Mucosa of rectum (tissue), 2 donors: ENCODE results near the gene MBP.

Source experiments
- H3K27ac ChIP-seq, 2 donors: one replicate each; pipeline ENCODE4 v1.7.0; 2013; ENCODE audit warnings: inconsistent platforms in 2 of 2, low read depth in 2 of 2, low read length in 2 of 2
- H3K27me3 ChIP-seq, 2 donors: one replicate each; pipeline ENCODE4 v1.7.0; 2013; ENCODE audit warnings: low read length in 2 of 2; ENCODE audit not compliant: control insufficient read depth in 2 of 2, insufficient read depth in 2 of 2
- H3K36me3 ChIP-seq, 2 donors: one replicate each; pipeline ENCODE4 v1.7.0; 2013; ENCODE audit warnings: low read length in 2 of 2; ENCODE audit not compliant: control insufficient read depth in 2 of 2, insufficient read depth in 2 of 2
- H3K4me1 ChIP-seq, 2 donors: one replicate each; pipeline ENCODE4 v1.7.0; 2013; ENCODE audit warnings: low read length in 2 of 2, mild to moderate bottlenecking in 1 of 2; ENCODE audit not compliant: control insufficient read depth in 2 of 2, insufficient read depth in 2 of 2
- H3K4me3 ChIP-seq, 2 donors: one replicate each; pipeline ENCODE4 v1.7.0; 2013; ENCODE audit warnings: low read length in 2 of 2
- H3K9ac ChIP-seq, 2 donors: one replicate each; pipeline ENCODE4 v1.7.0; 2013; ENCODE audit warnings: low read length in 2 of 2, low read depth in 1 of 2, mild to moderate bottlenecking in 1 of 2
- H3K9me3 ChIP-seq, 2 donors: one replicate each; pipeline ENCODE4 v1.7.0; 2013; ENCODE audit warnings: low read length in 2 of 2; ENCODE audit not compliant: control insufficient read depth in 2 of 2
- donor health status: healthy.
- donor health status: Normal muscosa, but diverticular disease.

The MBP gene

GRCh38 chr18:76938619-76939018, 194.0 kb downstream of the MBP start:
- Histone ChIP-seq H3K27ac (no peak overlapping the region), H3K9ac (no peak overlapping the region), H3K9me3 (no peaks in the 10 kb centered on the region), H3K4me1 (no peaks in the 10 kb centered on the region), H3K36me3 (peaks cover 18% of the 10 kb centered on the region in 2 donors), H3K27me3 (no peaks in the 10 kb centered on the region), H3K4me3 (no peak overlapping the region)

GRCh38 chr18:76937597-76937996, 195.0 kb downstream of the MBP start:
- no peaks in the 10 kb centered on the region for H3K27me3 ChIP-seq

GRCh38 chr18:76936877-76937276, 195.7 kb downstream of the MBP start:
- Histone ChIP-seq H3K27me3 (no peaks in the 10 kb centered on the region), H3K36me3 (peaks cover 18 to 21% of the 10 kb centered on the region in 2 donors), H3K27ac (no peak overlapping the region), H3K9me3 (no peaks in the 10 kb centered on the region), H3K4me3 (no peak overlapping the region), H3K4me1 (no peaks in the 10 kb centered on the region), H3K9ac (no peak overlapping the region)

More at GRCh38 chr18:76937597-76937996, 195.0 kb downstream of the MBP start:
- H3K4me1 ChIP-seq = no peaks in the 10 kb centered on the region
- no peak overlapping the region for H3K9ac ChIP-seq
- H3K4me3 ChIP-seq = no peak overlapping the region
- peaks cover 18% of the 10 kb centered on the region in 2 donors for H3K36me3 ChIP-seq
- H3K9me3 ChIP-seq = no peaks in the 10 kb centered on the region
- no peak overlapping the region for H3K27ac ChIP-seq

- H3K36me3 ChIP-seq = peaks cover 18 to 27% of the 10 kb centered on the region in 2 donors
- H3K9ac ChIP-seq = no peak overlapping the region
- no peak overlapping the region for H3K27ac ChIP-seq
- H3K4me1 ChIP-seq = no peaks in the 10 kb centered on the region
- no peak overlapping the region for H3K4me3 ChIP-seq
- H3K27me3 ChIP-seq = no peaks in the 10 kb centered on the region
- H3K9me3 ChIP-seq = no peaks in the 10 kb centered on the region
Observed at GRCh38 chr18:76935722-76936337, 196.8 kb downstream of the MBP start.

GRCh38 chr18:76932026-76932819, 200.4 kb downstream of the MBP start:
- no peak overlapping the region for H3K4me3 ChIP-seq
- H3K9me3 ChIP-seq = no peaks in the 10 kb centered on the region
- no peak overlapping the region for H3K9ac ChIP-seq
- no peaks in the 10 kb centered on the region for H3K4me1 ChIP-seq
- no peak overlapping the region for H3K27ac ChIP-seq
- H3K36me3 ChIP-seq = peaks cover 21 to 25% of the 10 kb centered on the region in 2 donors
- no peaks in the 10 kb centered on the region for H3K27me3 ChIP-seq

- H3K4me3 ChIP-seq = no peak overlapping the region
- no peaks in the 10 kb centered on the region for H3K27me3 ChIP-seq
- no peak overlapping the region for H3K27ac ChIP-seq
- no peak overlapping the region for H3K9ac ChIP-seq
- peaks cover 23 to 25% of the 10 kb centered on the region in 2 donors for H3K36me3 ChIP-seq
- no peaks in the 10 kb centered on the region for H3K4me1 ChIP-seq
- no peaks in the 10 kb centered on the region for H3K9me3 ChIP-seq
Observed at GRCh38 chr18:76931171-76931570, 201.4 kb downstream of the MBP start.
